ENCODE data around the gene AKR1B1. TPM values are rescaled to one million over a fixed set of nuclear protein-coding genes. Genes with fewer than 3 reads are reported as not detected.

The AKR1B1 gene
- total RNA-seq, result 10 to 100 TPM; 12.9 to 27.5 TPM

- peaks cover 12% of the 10 kb centered on the region for H3K4me1 ChIP-seq
- H3K4me3 ChIP-seq, result peak within 1 kb of the TSS; percentile 52 to 61
- no peaks in the 10 kb centered on the region for H3K9me3 ChIP-seq
- 2 to 7% methylated on average over 16 to 56 of the region's 61 CpGs for WGBS, 2 donors
- peak; percentile 30 to 59 (median 56) for TF ChIP-seq POLR2A (IDR thresholded peaks at IDR 0.05)
- peak in 6 of 7 experiments; percentile 34 to 61 (median 56) for TF ChIP-seq CTCF (IDR thresholded peaks at IDR 0.05)
- ATAC-seq (peak; percentile 94), DNase-seq (peak; percentile 82 to 90 (median 86))
- no peaks in the 10 kb centered on the region for H3K36me3 ChIP-seq (replicated peaks in 1 of 2; ENCODE audit: insufficient read depth in 1 of 2, low read depth in 2 of 2)
- intact Hi-C loops (cut with DNase I), result no loop called here
- H3K27ac ChIP-seq, result peak within 1 kb of the TSS; percentile 56 to 73 (median 70)
- H3K27me3 ChIP-seq, result no peaks in the 10 kb centered on the region
Observed at GRCh38 chr7:134458806-134459698, at the start of gene AKR1B1. TSS of gene AKR1B1 (minus strand) at chr7:134459100. CDS start at chr7:134459062, 38 bp downstream.

DNA sequence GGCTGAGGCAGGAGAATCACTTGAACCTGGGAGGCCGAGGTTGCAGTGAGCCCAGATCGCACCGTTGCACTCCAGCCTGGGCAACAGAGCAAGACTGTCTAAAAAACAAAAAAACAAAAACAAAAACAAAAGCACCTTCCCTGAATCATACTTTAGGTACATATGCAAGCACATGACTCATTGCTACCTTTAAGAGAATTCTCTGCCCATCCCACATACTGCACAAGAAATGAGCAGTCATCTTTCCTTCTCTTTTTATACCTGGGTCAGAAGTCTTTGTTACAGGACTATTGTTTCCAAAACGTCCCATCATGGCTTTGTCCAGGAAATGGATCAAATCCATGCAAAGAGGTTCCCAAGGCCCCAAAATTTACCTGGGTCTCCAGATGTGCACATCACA is 47.0 kb upstream of the AKR1B1 start:
- whole genome bisulfite sequencing, 2 donors, result 75 to 83% methylated on average over 4 of the region's 4 CpGs
- H3K4me1 ChIP-seq, result no peaks in the 10 kb centered on the region
- no peak for ATAC-seq

GRCh38 chr7:134504660-134505164 is 45.8 kb upstream of the AKR1B1 start:
- TF ChIP-seq POLR2A (IDR thresholded peaks at IDR 0.05) (no peak), CTCF (IDR thresholded peaks at IDR 0.05) (no peak)

More for the DNA sequence above, 47.0 kb upstream of the AKR1B1 start:
- no peak overlapping the region for H3K4me3 ChIP-seq
- H3K27me3 ChIP-seq, result no peaks in the 10 kb centered on the region
- no peaks in the 10 kb centered on the region for H3K36me3 ChIP-seq (replicated peaks in 1 of 2; ENCODE audit: insufficient read depth in 1 of 2, low read depth in 2 of 2)
- TF ChIP-seq POLR2A (IDR thresholded peaks at IDR 0.05) (no peak), CTCF (IDR thresholded peaks at IDR 0.05) (no peak)
- no peak for DNase-seq
- H3K27ac ChIP-seq, result no peak overlapping the region
- intact Hi-C loops (cut with DNase I), result no loop called here
- no peaks in the 10 kb centered on the region for H3K9me3 ChIP-seq

DNA sequence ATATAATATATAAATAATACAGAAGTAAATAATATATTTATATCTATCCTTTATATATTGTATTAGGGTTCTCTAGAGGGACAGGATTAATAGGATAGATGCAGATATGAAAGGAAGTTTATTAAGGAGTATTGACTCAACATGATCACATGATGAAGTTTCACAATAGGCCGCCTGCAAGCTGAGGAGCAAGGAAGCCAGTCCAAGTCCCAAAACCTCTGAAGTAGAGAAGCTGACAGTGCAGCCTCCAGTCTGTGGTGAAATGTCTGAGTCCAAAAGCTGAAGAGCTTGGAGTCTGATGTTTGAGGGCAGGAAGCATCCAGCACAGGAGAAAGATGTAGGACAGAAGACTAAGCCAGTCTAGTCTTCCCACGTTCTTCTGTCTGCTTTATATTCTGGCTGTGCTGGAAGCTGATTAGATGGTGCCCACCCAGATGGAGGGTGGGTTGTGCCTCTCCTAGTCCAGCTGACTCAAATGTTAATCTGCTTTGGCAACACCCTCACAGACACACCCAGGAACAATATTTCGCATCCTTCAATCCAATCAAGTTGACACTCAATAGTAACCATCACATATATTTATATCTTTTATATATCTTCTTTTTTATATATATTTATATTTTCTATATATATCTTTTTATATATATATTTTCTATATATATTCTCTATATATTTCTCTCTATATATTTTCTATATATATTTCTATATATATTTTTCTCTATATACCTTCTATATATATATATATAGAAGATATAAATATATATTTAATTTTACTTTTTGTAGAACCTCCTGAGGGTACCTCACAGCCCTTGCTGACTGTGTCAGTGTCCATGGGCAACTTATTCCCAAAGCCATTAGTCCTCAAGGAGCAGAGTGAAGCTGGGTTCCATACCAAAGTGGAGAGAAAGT is 43.8 kb upstream of the AKR1B1 start:
- intact Hi-C loops (cut with DNase I), result no loop called here
- ATAC-seq, result peak; percentile 38

More at GRCh38 chr7:134504660-134505164, 45.8 kb upstream of the AKR1B1 start:
- 81 to 95% methylated on average over 3 of the region's 3 CpGs for WGBS, 2 donors
- no peaks in the 10 kb centered on the region for H3K9me3 ChIP-seq
- no peak for ATAC-seq
- no peaks in the 10 kb centered on the region for H3K4me1 ChIP-seq
- H3K4me3 ChIP-seq, result no peak overlapping the region
- intact Hi-C loops (cut with DNase I), result no loop called here
- H3K27me3 ChIP-seq, result no peaks in the 10 kb centered on the region
- H3K27ac ChIP-seq, result no peak overlapping the region
- H3K36me3 ChIP-seq (replicated peaks in 1 of 2; ENCODE audit: insufficient read depth in 1 of 2, low read depth in 2 of 2), result no peaks in the 10 kb centered on the region
- no peak for DNase-seq

More for the DNA sequence above, 43.8 kb upstream of the AKR1B1 start:
- no peak overlapping the region for H3K27ac ChIP-seq
- H3K27me3 ChIP-seq, result no peaks in the 10 kb centered on the region
- no peak overlapping the region for H3K4me3 ChIP-seq
- no peaks in the 10 kb centered on the region for H3K9me3 ChIP-seq
- 57 to 59% methylated on average over 3 of the region's 3 CpGs for WGBS, 2 donors
- TF ChIP-seq CTCF (IDR thresholded peaks at IDR 0.05) (no peak), POLR2A (IDR thresholded peaks at IDR 0.05) (no peak)
- H3K4me1 ChIP-seq, result no peaks in the 10 kb centered on the region
- H3K36me3 ChIP-seq (replicated peaks in 1 of 2; ENCODE audit: insufficient read depth in 1 of 2, low read depth in 2 of 2), result no peaks in the 10 kb centered on the region
- DNase-seq, result peak in 3 of 4 donors; percentile 17 to 67 (median 26)

All from body of pancreas (tissue), 4 donors.